ENCODE data around the gene CDK14.

The CDK14 gene

DNA sequence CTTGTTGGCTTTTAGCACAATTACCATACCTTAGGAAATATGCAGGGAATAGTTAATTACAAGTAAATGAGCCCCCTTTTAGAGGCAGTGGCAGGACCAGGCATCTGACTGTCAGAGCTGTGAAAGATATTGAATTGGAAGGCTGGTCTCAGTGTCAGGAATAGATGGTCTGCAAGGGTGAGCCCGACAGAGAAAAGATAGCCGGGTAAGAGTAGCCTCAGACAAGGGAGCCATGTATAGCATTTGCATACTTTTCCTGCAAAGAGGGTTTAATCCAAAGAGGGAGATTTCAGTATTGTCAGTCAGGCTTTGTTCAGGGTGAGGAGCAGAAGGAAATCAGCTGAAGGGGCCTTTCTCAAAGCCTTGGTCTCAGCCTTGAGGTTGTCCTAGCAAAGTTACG lies 539.2 kb downstream of the CDK14 start:
- H3K4me1 ChIP-seq (ENCODE audit: control insufficient read depth, insufficient read depth, low read length, unreplicated experiment): no peaks in the 10 kb centered on the region
- H3K79me2 ChIP-seq (ENCODE audit: control insufficient read depth, insufficient read depth, low read length, unreplicated experiment): no peaks in the 10 kb centered on the region
- H3K27me3 ChIP-seq (ENCODE audit: insufficient read depth, low read length): no peaks in the 10 kb centered on the region
- H3K4me3 ChIP-seq (ENCODE audit: low read depth, low read length): no peak overlapping the region
- H3K36me3 ChIP-seq (ENCODE audit: insufficient read depth, low read length): 0 out of 2 replicates have a peak, but pooled peaks cover 4% of the 10 kb centered on the region
- no peak overlapping the region for H3K27ac ChIP-seq (ENCODE audit: low read depth, low read length)
- no peak overlapping the region for H2AFZ ChIP-seq (ENCODE audit: low read length, unreplicated experiment)

DNA sequence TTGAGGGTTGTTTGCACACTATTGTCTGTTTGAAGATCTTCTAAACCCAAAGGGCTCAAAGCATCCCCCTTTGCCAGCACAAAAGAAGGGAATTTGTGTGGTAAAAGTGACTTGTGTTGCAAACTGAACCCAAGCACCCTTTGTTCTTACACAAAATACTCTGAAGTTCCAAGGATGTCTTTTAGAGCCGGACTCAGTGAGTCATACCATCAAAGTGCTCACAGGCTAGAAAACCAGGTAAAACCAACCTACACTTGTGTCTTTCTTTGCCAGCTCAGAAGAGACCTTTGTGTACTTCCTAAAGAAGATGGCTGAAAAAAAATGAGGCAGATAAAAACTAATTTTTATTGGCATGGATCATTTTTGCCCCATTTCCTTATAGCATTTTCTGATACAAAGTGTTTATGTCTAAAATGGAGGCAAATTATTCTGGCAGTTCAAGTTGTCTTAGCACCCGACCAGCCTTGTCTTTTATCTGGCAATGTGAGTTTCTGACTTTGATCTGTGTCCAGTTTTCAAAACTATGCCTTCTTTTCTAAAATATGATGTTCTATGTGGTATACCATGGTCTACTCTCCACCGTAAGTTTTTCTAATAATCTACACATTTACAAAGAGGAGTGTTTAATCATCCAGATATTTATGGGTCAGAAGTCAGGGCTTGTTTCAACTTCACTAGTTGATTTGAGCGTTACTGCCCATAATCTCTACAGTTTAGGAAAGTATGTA lies 539.7 kb downstream of the CDK14 start:
- 0 out of 2 replicates have a peak, but pooled peaks cover 4% of the 10 kb centered on the region for H3K36me3 ChIP-seq (ENCODE audit: insufficient read depth, low read length)
- no peak overlapping the region for H3K4me3 ChIP-seq (ENCODE audit: low read depth, low read length)
- H3K79me2 ChIP-seq (ENCODE audit: control insufficient read depth, insufficient read depth, low read length, unreplicated experiment): no peaks in the 10 kb centered on the region
- no peak overlapping the region for H2AFZ ChIP-seq (ENCODE audit: low read length, unreplicated experiment)
- no peaks in the 10 kb centered on the region for H3K4me1 ChIP-seq (ENCODE audit: control insufficient read depth, insufficient read depth, low read length, unreplicated experiment)
- no peaks in the 10 kb centered on the region for H3K27me3 ChIP-seq (ENCODE audit: insufficient read depth, low read length)
- H3K27ac ChIP-seq (ENCODE audit: low read depth, low read length): no peak overlapping the region

DNA sequence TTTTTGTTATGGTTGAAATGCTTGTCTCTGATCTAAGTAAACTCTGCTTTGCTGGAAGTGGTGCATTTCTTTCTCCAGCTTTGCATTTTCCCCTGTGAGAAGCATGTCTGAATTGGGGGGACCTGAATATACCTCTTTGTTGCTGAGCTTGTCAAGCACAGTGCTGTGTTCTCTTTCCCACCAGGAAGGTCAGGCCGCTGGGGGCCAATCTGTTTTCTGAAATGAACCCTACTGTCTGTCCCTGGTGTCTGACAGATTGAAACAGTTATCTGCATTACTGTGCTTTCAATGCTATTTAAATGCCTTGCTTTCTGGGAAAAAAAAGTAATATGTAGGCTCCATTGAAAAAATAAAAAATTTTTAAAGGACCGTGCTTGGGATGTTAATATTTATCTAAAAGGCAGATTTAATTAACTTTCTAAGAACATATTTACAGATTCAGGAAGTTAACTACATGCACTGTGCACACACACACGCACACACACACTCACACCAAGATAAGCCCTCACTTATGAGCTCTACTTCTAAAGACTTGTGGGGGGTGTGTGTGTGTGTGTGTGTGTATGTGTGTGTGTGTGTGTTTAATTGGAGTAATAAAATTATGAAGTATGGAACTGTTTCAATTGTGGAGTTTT lies 541.1 kb downstream of the CDK14 start:
- no peaks in the 10 kb centered on the region for H3K4me1 ChIP-seq (ENCODE audit: control insufficient read depth, insufficient read depth, low read length, unreplicated experiment)
- H2AFZ ChIP-seq (ENCODE audit: low read length, unreplicated experiment): no peak overlapping the region

DNA sequence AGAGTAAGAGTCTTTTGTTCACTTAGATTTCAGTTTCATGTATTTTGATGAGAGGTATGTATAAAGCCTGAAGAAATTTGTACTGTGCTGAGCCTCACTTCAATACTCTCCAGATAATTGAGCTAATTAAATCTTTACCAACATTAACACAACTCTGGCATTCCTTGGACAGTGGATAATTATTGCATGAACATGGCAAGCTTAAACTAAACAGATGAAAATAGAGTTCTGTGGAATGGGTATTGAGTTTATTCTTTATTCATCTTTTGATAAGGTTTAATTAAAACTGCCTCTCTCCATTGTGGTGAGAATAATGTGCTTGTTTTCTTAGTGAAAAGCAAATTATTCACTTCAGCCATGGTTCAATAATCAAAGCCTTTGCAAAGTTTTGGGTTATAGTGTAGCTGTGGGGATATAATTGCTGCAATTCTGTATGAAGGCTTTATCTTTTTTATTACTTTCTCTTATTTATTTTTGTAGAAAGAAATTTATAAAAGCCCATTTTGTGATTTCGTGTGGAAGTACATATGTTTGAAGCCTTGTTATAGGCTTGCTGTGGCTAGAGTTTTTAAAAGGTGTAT lies 541.8 kb downstream of the CDK14 start:
- no peak overlapping the region for H3K27ac ChIP-seq (ENCODE audit: low read depth, low read length)
- no peak overlapping the region for H3K4me3 ChIP-seq (ENCODE audit: low read depth, low read length)
- 0 out of 2 replicates have a peak, but pooled peaks cover 6% of the 10 kb centered on the region for H3K36me3 ChIP-seq (ENCODE audit: insufficient read depth, low read length)
- H3K4me1 ChIP-seq (ENCODE audit: control insufficient read depth, insufficient read depth, low read length, unreplicated experiment): no peaks in the 10 kb centered on the region
- H3K27me3 ChIP-seq (ENCODE audit: insufficient read depth, low read length): no peaks in the 10 kb centered on the region
- no peaks in the 10 kb centered on the region for H3K79me2 ChIP-seq (ENCODE audit: control insufficient read depth, insufficient read depth, low read length, unreplicated experiment)
- H2AFZ ChIP-seq (ENCODE audit: low read length, unreplicated experiment): no peak overlapping the region

More for the DNA sequence above, 541.1 kb downstream of the CDK14 start:
- H3K27ac ChIP-seq (ENCODE audit: low read depth, low read length): no peak overlapping the region
- no peak overlapping the region for H3K4me3 ChIP-seq (ENCODE audit: low read depth, low read length)
- no peaks in the 10 kb centered on the region for H3K27me3 ChIP-seq (ENCODE audit: insufficient read depth, low read length)
- H3K79me2 ChIP-seq (ENCODE audit: control insufficient read depth, insufficient read depth, low read length, unreplicated experiment): no peaks in the 10 kb centered on the region
- H3K36me3 ChIP-seq (ENCODE audit: insufficient read depth, low read length): 0 out of 2 replicates have a peak, but pooled peaks cover under 1% of the 10 kb centered on the region

DNA sequence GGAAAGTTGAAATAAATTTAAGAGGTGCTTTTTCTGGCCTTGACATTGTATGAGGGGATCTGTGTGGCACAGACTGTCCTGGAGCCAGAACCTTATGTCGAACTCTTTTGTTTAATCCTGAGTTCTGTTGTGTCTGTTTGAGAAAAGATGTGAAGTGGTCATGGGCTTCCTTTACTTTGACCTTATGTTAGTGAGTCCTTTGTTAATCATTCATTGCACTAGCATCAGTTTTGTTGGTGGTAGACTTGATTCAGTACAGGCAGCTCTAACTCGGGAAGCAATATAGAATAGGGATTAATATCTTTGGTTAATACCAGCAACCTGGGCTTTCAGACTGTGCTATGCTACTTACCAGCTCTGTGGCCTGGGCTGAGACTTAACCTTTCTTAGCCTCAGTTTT lies 544.2 kb downstream of the CDK14 start:
- H3K27ac ChIP-seq (ENCODE audit: low read depth, low read length): no peak overlapping the region
- H2AFZ ChIP-seq (ENCODE audit: low read length, unreplicated experiment): no peak overlapping the region
- H3K4me3 ChIP-seq (ENCODE audit: low read depth, low read length): no peak overlapping the region
- no peaks in the 10 kb centered on the region for H3K27me3 ChIP-seq (ENCODE audit: insufficient read depth, low read length)
- 0 out of 2 replicates have a peak, but pooled peaks cover 7% of the 10 kb centered on the region for H3K36me3 ChIP-seq (ENCODE audit: insufficient read depth, low read length)
- no peaks in the 10 kb centered on the region for H3K4me1 ChIP-seq (ENCODE audit: control insufficient read depth, insufficient read depth, low read length, unreplicated experiment)
- H3K79me2 ChIP-seq (ENCODE audit: control insufficient read depth, insufficient read depth, low read length, unreplicated experiment): no peaks in the 10 kb centered on the region

DNA sequence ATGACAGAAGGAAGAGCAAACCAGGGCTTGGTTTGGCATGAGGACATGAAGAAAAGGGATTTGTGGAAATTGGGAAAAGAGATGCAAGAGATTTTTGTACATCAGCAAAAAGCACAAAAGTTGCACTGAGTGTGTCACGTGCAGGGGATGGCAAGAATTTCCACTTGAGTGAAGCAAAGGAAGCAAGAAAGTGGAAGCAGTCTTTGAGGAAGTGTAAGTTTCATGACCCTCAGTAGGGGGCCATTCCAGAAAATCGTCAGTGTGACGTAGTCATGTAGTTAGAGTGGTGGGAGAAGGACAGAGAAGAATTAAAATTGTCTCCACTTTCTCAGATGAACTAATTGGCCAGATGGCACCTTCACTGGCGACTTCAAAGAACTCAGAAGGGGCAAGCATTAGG lies 544.9 kb downstream of the CDK14 start:
- 0 out of 2 replicates have a peak, but pooled peaks cover 7% of the 10 kb centered on the region for H3K36me3 ChIP-seq (ENCODE audit: insufficient read depth, low read length)
- H3K79me2 ChIP-seq (ENCODE audit: control insufficient read depth, insufficient read depth, low read length, unreplicated experiment): no peaks in the 10 kb centered on the region
- H3K27me3 ChIP-seq (ENCODE audit: insufficient read depth, low read length): no peaks in the 10 kb centered on the region
- no peak overlapping the region for H3K4me3 ChIP-seq (ENCODE audit: low read depth, low read length)
- no peak overlapping the region for H2AFZ ChIP-seq (ENCODE audit: low read length, unreplicated experiment)
- no peaks in the 10 kb centered on the region for H3K4me1 ChIP-seq (ENCODE audit: control insufficient read depth, insufficient read depth, low read length, unreplicated experiment)
- H3K27ac ChIP-seq (ENCODE audit: low read depth, low read length): no peak overlapping the region

DNA sequence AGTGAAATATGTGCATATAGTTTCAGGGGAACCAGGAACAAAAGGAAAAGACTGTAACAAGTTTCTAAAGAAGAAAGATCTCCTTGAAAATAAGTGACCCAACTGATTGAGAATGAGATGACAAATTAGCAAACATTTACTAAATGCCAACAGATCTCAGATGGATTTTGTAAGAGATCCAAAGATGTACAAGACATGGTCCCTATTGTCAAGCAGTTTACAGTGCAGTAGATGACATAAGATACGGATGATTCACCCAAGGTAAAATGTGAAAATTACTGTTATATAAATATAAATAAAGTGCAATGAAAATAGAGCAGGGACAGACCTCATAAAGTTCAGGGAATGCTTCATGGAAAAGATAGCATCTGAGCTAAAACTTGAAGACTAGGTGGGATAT lies 546.6 kb downstream of the CDK14 start:
- Histone ChIP-seq H3K36me3 (ENCODE audit: insufficient read depth, low read length) (0 out of 2 replicates have a peak, but pooled peaks cover 7% of the 10 kb centered on the region), H3K4me3 (ENCODE audit: low read depth, low read length) (no peak overlapping the region), H3K27ac (ENCODE audit: low read depth, low read length) (no peak overlapping the region), H2AFZ (ENCODE audit: low read length, unreplicated experiment) (no peak overlapping the region), H3K27me3 (ENCODE audit: insufficient read depth, low read length) (no peaks in the 10 kb centered on the region), H3K4me1 (ENCODE audit: control insufficient read depth, insufficient read depth, low read length, unreplicated experiment) (no peaks in the 10 kb centered on the region), H3K79me2 (ENCODE audit: control insufficient read depth, insufficient read depth, low read length, unreplicated experiment) (no peaks in the 10 kb centered on the region)

DNA sequence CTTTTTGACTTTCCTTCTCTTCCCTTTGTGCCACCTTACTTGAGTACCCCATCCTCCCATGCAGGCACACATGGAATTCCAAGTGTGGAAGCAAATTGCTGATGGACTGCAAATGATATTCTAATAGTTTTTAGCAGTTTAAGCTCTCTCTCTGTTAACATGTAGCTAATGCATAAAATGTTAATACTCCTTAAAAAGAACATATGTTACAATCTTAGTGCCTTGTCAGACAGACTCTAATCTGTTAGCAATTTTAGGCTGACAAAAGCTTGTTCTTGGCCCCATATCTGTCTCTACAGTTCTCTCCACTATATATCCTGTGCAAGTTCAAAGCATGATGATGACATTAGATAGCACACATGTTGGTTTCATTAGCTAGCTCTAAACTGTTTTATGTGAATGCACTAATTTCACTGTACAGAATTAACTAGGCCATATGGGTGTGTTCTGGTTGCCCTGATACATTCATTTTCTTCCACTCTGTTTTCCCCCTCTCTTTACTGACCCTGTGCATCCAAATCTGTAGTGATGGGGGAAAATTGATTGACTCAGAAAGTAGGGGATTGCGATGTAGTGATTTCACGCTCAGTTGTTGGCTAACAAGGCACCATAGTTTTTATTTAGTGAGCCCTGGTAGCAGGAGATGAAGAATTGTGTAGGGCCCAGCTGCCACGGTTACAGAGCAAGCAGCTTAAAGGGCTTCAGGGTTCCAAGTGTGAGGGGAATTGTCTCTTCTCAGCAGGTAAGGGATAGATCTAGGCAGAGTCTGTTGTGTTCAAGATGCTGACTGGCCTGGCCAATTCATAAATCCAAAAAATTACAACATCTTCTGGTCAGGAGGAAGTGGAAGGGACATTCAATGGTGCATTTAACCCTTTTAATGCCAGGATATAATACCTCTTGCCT lies 553.5 kb downstream of the CDK14 start:
- no peaks in the 10 kb centered on the region for H3K4me1 ChIP-seq (ENCODE audit: control insufficient read depth, insufficient read depth, low read length, unreplicated experiment)
- no peaks in the 10 kb centered on the region for H3K27me3 ChIP-seq (ENCODE audit: insufficient read depth, low read length)
- H3K79me2 ChIP-seq (ENCODE audit: control insufficient read depth, insufficient read depth, low read length, unreplicated experiment): no peaks in the 10 kb centered on the region
- no peak overlapping the region for H3K4me3 ChIP-seq (ENCODE audit: low read depth, low read length)
- H3K27ac ChIP-seq (ENCODE audit: low read depth, low read length): no peak overlapping the region
- H3K36me3 ChIP-seq (ENCODE audit: insufficient read depth, low read length): no peaks in the 10 kb centered on the region
- no peak overlapping the region for H2AFZ ChIP-seq (ENCODE audit: low read length, unreplicated experiment)

DNA sequence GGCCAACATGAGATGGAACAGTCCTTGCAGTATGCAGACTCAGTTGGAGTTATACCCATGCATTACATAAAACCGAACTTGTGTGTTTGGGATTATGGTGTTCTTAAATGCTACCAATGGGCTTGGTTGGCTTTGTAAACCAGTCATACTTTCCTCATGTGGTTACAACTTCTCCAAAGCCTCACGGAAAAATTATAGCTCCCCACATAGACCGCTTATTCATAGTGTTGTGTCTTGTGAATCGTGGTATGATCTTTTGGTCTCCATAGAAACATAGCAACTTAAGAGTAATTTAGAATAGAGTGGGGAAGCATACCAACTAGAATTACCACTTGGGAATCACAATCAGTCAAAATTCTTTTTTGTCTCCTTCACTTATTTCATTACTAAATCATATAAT lies 555.8 kb downstream of the CDK14 start:
- Histone ChIP-seq H3K27me3 (ENCODE audit: insufficient read depth, low read length) (no peaks in the 10 kb centered on the region), H3K36me3 (ENCODE audit: insufficient read depth, low read length) (peaks cover 1% of the 10 kb centered on the region; the same call in 1 of the 2 replicates), H3K4me1 (ENCODE audit: control insufficient read depth, insufficient read depth, low read length, unreplicated experiment) (no peaks in the 10 kb centered on the region), H3K79me2 (ENCODE audit: control insufficient read depth, insufficient read depth, low read length, unreplicated experiment) (no peaks in the 10 kb centered on the region), H3K27ac (ENCODE audit: low read depth, low read length) (no peak overlapping the region), H2AFZ (ENCODE audit: low read length, unreplicated experiment) (no peak overlapping the region), H3K4me3 (ENCODE audit: low read depth, low read length) (no peak overlapping the region)

Data from ACC112 (cell line).